ENCODE data around the gene BABAM2. TPM values are rescaled to one million over a fixed set of nuclear protein-coding genes. Genes with fewer than 3 reads are reported as not detected.

Gene BABAM2
- total RNA-seq, 4 donors from 2014 or later: 57.2 to 72.2 (median 67.5) TPM

DNA sequence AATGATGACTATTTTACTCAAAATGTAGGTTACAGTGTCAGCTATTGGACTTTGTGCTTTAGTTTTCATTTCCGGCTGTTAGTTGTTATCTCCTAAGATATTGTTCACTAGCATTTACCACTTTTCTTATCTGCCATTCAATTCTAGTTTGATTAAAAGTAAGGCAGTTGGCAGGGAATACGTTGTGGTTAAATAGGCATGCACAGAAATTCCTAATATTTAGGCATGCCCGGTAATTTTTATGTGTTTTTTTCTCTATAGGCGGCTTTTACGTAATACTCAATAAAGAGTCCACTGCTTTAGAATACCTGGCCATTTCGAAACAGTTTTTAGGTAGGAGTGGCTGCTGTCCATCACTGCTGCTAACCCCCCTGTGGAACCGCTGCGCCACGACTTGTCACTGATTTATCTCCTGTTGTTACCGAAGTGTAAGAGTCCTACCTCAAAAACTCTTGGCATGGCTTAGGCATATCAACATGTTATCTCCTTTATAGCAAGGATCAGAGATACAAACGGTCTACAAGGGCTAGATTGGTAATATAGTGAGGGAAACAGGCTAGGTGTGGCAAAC, 39.5 kb downstream of the BABAM2 start:
- peaks cover 0 to 6% of the 10 kb centered on the region in 2 donors for H3K36me3 ChIP-seq
- H3K9me3 ChIP-seq: no peaks in the 10 kb centered on the region
- intact Hi-C loops (cut with DNase I; ENCODE audit: low total_unique reads) (no loop called here), in situ Hi-C loops (cut with MboI; ENCODE audit: low sequenced_read_pairs in 4 of 4) (no loop called here)
- no peak overlapping the region for H3K27ac ChIP-seq
- peaks cover under 1 to 5% of the 10 kb centered on the region in 2 donors for H3K4me1 ChIP-seq
- DNase-seq: no peak
- no peak overlapping the region for H3K4me3 ChIP-seq
- no peak for ATAC-seq
- H3K27me3 ChIP-seq: no peaks in the 10 kb centered on the region
- TF ChIP-seq, protein P1, sequence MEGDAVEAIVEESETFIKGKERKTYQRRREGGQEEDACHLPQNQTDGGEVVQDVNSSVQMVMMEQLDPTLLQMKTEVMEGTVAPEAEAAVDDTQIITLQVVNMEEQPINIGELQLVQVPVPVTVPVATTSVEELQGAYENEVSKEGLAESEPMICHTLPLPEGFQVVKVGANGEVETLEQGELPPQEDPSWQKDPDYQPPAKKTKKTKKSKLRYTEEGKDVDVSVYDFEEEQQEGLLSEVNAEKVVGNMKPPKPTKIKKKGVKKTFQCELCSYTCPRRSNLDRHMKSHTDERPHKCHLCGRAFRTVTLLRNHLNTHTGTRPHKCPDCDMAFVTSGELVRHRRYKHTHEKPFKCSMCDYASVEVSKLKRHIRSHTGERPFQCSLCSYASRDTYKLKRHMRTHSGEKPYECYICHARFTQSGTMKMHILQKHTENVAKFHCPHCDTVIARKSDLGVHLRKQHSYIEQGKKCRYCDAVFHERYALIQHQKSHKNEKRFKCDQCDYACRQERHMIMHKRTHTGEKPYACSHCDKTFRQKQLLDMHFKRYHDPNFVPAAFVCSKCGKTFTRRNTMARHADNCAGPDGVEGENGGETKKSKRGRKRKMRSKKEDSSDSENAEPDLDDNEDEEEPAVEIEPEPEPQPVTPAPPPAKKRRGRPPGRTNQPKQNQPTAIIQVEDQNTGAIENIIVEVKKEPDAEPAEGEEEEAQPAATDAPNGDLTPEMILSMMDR (IDR thresholded peaks at IDR 0.05 in 4 of 5, conservative IDR thresholded peaks at IDR 0.05 in 1 of 5): no peak
- no peak for TF ChIP-seq POLR2A (IDR thresholded peaks at IDR 0.05)

DNA sequence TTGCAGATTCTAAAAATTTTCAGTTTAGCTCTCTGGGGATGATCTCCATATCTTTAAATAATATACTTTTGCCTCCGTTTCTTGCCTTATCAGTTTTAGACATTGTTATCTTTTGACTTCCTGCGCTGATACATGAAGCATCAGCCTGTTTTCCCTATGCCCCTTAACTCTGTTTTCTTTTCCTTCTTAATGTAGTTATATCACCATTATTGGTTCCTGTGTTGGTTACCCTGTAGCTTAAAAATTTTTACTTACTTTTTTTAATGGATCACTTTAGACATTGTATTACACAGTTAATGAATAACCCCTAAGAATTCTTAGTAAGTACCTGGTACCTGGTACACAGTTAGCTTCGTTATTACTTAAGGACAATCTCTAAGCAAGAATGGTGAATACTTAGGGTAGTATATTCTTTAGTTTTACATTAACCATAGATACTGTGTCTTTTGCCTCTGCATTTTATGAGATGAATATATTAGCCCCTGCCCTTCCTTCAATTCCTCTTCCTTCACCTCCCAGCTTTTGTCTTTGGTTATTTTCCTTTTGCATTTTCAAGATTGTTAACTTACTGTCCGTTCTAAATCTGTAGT, 40.9 kb downstream of the BABAM2 start:
- intact Hi-C loops (cut with DNase I; ENCODE audit: low total_unique reads): no loop called here
- Histone ChIP-seq H3K4me3 (no peak overlapping the region), H3K27ac (no peak overlapping the region), H3K9me3 (no peaks in the 10 kb centered on the region), H3K27me3 (no peaks in the 10 kb centered on the region), H3K36me3 (peaks cover 0 to 6% of the 10 kb centered on the region in 2 donors), H3K4me1 (peaks cover 0 to 5% of the 10 kb centered on the region in 2 donors)
- ATAC-seq (no peak), DNase-seq (no peak)
- in situ Hi-C loops (cut with MboI; ENCODE audit: low sequenced_read_pairs in 4 of 4): no loop called here
- TF ChIP-seq, protein P1 (IDR thresholded peaks at IDR 0.05 in 4 of 5, conservative IDR thresholded peaks at IDR 0.05 in 1 of 5): no peak
- TF ChIP-seq POLR2A (IDR thresholded peaks at IDR 0.05): no peak

DNA sequence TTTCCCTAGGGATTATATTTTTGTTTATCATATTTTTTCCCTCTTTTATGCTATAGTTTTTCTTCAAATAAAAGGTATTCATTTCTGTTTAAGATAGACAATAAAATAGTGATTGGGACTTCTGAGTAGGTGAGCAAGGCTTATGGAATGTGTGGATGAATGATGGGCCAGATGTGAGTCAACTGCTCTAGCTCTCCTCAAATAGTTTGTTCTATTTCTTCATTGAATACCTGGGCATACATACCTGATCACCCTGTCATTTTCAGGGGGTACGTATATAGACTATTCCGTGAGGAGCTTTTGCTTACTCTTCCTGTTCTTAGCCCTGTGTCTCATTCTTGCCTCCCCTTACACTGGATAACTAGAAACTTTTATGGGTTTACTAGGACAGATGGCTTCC, 41.9 kb downstream of the BABAM2 start:
- Histone ChIP-seq H3K27ac (no peak overlapping the region), H3K4me1 (peaks cover 0 to 5% of the 10 kb centered on the region in 2 donors), H3K4me3 (no peak overlapping the region), H3K27me3 (no peaks in the 10 kb centered on the region), H3K9me3 (no peaks in the 10 kb centered on the region), H3K36me3 (peaks cover 0 to 6% of the 10 kb centered on the region in 2 donors)
- intact Hi-C loops (cut with DNase I; ENCODE audit: low total_unique reads) (no loop called here), in situ Hi-C loops (cut with MboI; ENCODE audit: low sequenced_read_pairs in 4 of 4) (no loop called here)
- TF ChIP-seq, protein P1 (IDR thresholded peaks at IDR 0.05 in 4 of 5, conservative IDR thresholded peaks at IDR 0.05 in 1 of 5): no peak
- TF ChIP-seq POLR2A (IDR thresholded peaks at IDR 0.05): no peak
- DNase-seq (no peak), ATAC-seq (no peak)

DNA sequence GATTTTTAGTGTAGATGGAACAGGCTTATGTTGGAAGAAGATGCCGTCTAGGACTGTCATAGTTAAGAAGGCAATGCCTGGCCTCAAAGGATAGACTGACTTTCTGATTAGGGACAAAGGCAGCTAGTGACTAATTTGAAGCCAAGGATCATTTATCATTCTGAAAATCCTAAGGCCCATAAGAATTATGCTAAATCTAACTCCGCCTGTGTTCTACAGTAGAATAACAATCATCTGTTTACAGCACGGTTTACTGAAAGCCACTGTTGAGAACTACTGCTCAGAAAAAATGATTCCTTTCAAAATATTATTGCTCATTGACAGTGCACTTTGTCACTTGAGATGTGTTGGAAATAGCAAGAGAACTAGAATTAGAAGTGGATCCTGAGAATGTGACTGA, 44.5 kb downstream of the BABAM2 start:
- Histone ChIP-seq H3K4me3 (no peak overlapping the region), H3K27me3 (no peaks in the 10 kb centered on the region), H3K36me3 (peaks cover 0 to 3% of the 10 kb centered on the region in 2 donors), H3K4me1 (peaks cover 3 to 14% of the 10 kb centered on the region in 2 donors), H3K9me3 (no peaks in the 10 kb centered on the region), H3K27ac (no peak overlapping the region)
- DNase-seq: no peak
- ATAC-seq: no peak
- intact Hi-C loops (cut with DNase I; ENCODE audit: low total_unique reads): no loop called here
- in situ Hi-C loops (cut with MboI; ENCODE audit: low sequenced_read_pairs in 4 of 4): no loop called here
- TF ChIP-seq POLR2A (IDR thresholded peaks at IDR 0.05): no peak
- TF ChIP-seq, protein P1 (IDR thresholded peaks at IDR 0.05 in 4 of 5, conservative IDR thresholded peaks at IDR 0.05 in 1 of 5): no peak

Data from gastrocnemius medialis (tissue), 4 donors.